Glutamatergic neuron (in vitro differentiated cells): Measurements from ENCODE around the gene CDSN. TPM values are rescaled to one million over a fixed set of nuclear protein-coding genes. Genes with fewer than 3 reads are reported as not detected.
"Not testable (repeated sequence)": the region's sequence is repeated elsewhere in the genome, so short reads cannot be mapped to it uniquely, and the experiment has no call there.

ENCODE experiments used
- DNase-seq: peaks from one replicate; pipeline ENCODE4 v3.0.0; 2022
- H3K27ac Mint-ChIP-seq: one replicate; pipeline ENCODE4 v1.8.0; 2020; ENCODE audit warnings: mild to moderate bottlenecking, mixed read lengths, inconsistent platforms; ENCODE audit not compliant: unreplicated experiment
- H3K27me3 Mint-ChIP-seq: one replicate; pipeline ENCODE4 v1.8.0; 2020; ENCODE audit warnings: mild to moderate bottlenecking, moderate library complexity, mixed read lengths, inconsistent platforms; ENCODE audit not compliant: unreplicated experiment
- H3K36me3 Mint-ChIP-seq: one replicate; pipeline ENCODE4 v1.8.0; 2020; ENCODE audit warnings: mild to moderate bottlenecking, mixed read lengths, inconsistent platforms; ENCODE audit not compliant: unreplicated experiment
- H3K4me1 Mint-ChIP-seq: one replicate; pipeline ENCODE4 v1.8.0; 2020; ENCODE audit warnings: mild to moderate bottlenecking, low read depth, mixed read lengths, inconsistent platforms; ENCODE audit not compliant: unreplicated experiment
- H3K4me3 Mint-ChIP-seq: one replicate; pipeline ENCODE4 v1.8.0; 2020; ENCODE audit warnings: mild to moderate bottlenecking, mixed read lengths, inconsistent platforms; ENCODE audit not compliant: unreplicated experiment
- H3K9me3 Mint-ChIP-seq: one replicate; pipeline ENCODE4 v1.8.0; 2020; ENCODE audit warnings: mild to moderate bottlenecking, moderate library complexity, mixed read lengths, inconsistent platforms; ENCODE audit not compliant: unreplicated experiment
- CTCF ChIP-seq: fragments of 200-600 bp; sonication (generic); IDR thresholded peaks from one replicate; pipeline ENCODE4 v1.5.0; 2021; ENCODE audit not compliant: partially characterized antibody, unreplicated experiment
- total RNA-seq: library from RNA; stranded (reverse); fragmentation: NEBNext Ultra II Directional; extraction: Animal tissue kit (Norgen Biotek cat#: 25700); gene quantifications from one replicate; pipeline ENCODE4 v1.2.1, GENCODE V29; 2021; ENCODE audit not compliant: unreplicated experiment

CDSN gene
- total RNA-seq, 1 donor from 2014 or later, result not detected

- TF ChIP-seq CTCF, result no peak
- no peaks in the 10 kb centered on the region for H3K36me3 Mint-ChIP-seq
- H3K9me3 Mint-ChIP-seq, result no peaks in the 10 kb centered on the region
- no peaks in the 10 kb centered on the region for H3K27me3 Mint-ChIP-seq
- no peak for DNase-seq
- H3K4me3 Mint-ChIP-seq, result no peak overlapping the region
- no peak overlapping the region for H3K27ac Mint-ChIP-seq
- no peaks in the 10 kb centered on the region for H3K4me1 Mint-ChIP-seq
These were observed 45.8 kb downstream of the CDSN start for GRCh38 chr6:31074401-31074800.

- Mint-ChIP-seq H3K36me3 (no peaks in the 10 kb centered on the region), H3K4me3 (no peak overlapping the region), H3K27ac (peak overlapping the region; percentile 13), H3K4me1 (peaks cover 9% of the 10 kb centered on the region), H3K9me3 (no peaks in the 10 kb centered on the region), H3K27me3 (no peaks in the 10 kb centered on the region)
- no peak for TF ChIP-seq CTCF
- no peak for DNase-seq
These were observed 49.5 kb downstream of the CDSN start for GRCh38 chr6:31070711-31071197.

- DNase-seq, result peak; percentile 76
- Mint-ChIP-seq H3K36me3 (no peaks in the 10 kb centered on the region), H3K4me1 (peaks cover 9% of the 10 kb centered on the region), H3K27ac (no peak overlapping the region), H3K27me3 (peaks cover 2% of the 10 kb centered on the region), H3K4me3 (no peak overlapping the region), H3K9me3 (no peaks in the 10 kb centered on the region)
- peak; percentile 92 for TF ChIP-seq CTCF
These were observed 51.4 kb downstream of the CDSN start for GRCh38 chr6:31068669-31069340.

GRCh38 chr6:31067891-31068668 is 52.2 kb downstream of the CDSN start:
- not testable (repeated sequence) for H3K9me3 Mint-ChIP-seq, H3K27ac Mint-ChIP-seq, H3K4me3 Mint-ChIP-seq, DNase-seq, H3K4me1 Mint-ChIP-seq, H3K36me3 Mint-ChIP-seq, H3K27me3 Mint-ChIP-seq

- not testable (repeated sequence) for H3K27me3 Mint-ChIP-seq, H3K36me3 Mint-ChIP-seq, DNase-seq, H3K27ac Mint-ChIP-seq, H3K4me1 Mint-ChIP-seq, H3K4me3 Mint-ChIP-seq, H3K9me3 Mint-ChIP-seq
These were observed 53.2 kb downstream of the CDSN start for GRCh38 chr6:31067028-31067427.

- peaks cover 2% of the 10 kb centered on the region for H3K27me3 Mint-ChIP-seq
- DNase-seq, result no peak
- no peaks in the 10 kb centered on the region for H3K36me3 Mint-ChIP-seq
- no peak for TF ChIP-seq CTCF
- H3K27ac Mint-ChIP-seq, result peak overlapping the region; percentile 55
- H3K9me3 Mint-ChIP-seq, result no peaks in the 10 kb centered on the region
- peaks cover 9% of the 10 kb centered on the region for H3K4me1 Mint-ChIP-seq
- H3K4me3 Mint-ChIP-seq, result no peak overlapping the region
These were observed 54.7 kb downstream of the CDSN start for GRCh38 chr6:31065556-31065955.
